IMR-90 (cell line): ENCODE measurements around the gene BPGM.

Experiments
- BHLHE40 ChIP-seq: fragments of 150-350 bp; IDR thresholded peaks from 2 replicates; pipeline ENCODE4 v1.6.1; 2016; ENCODE audit warnings: mild to moderate bottlenecking, low read depth, low read length
- CTCF ChIP-seq: conservative IDR thresholded peaks from 2 replicates; pipeline ENCODE4 v1.5.1; 2012; ENCODE audit warnings: mild to moderate bottlenecking, low read depth, low read length, improper control_type of control experiment
- ELK1 ChIP-seq: fragments of 150-350 bp; IDR thresholded peaks from 2 replicates; pipeline ENCODE4 v1.6.1; 2016; ENCODE audit warnings: low read depth, mild to moderate bottlenecking, low read length, moderate library complexity, borderline replicate concordance
- MXI1 ChIP-seq: IDR thresholded peaks from 2 replicates; pipeline ENCODE4 v1.6.1; 2012; ENCODE audit warnings: low read depth, mild to moderate bottlenecking, low read length, moderate library complexity, borderline replicate concordance
- NFE2L2 ChIP-seq: fragments of 150-350 bp; IDR thresholded peaks from 2 replicates; pipeline ENCODE4 v1.6.1; 2016; ENCODE audit warnings: low read depth, mild to moderate bottlenecking, low read length
- POLR2A ChIP-seq: IDR thresholded peaks from 2 replicates; pipeline ENCODE4 v1.6.1; 2012; ENCODE audit warnings: mild to moderate bottlenecking, low read depth, low read length
- RAD21 ChIP-seq: IDR thresholded peaks from 2 replicates; pipeline ENCODE4 v1.6.1; 2012; ENCODE audit warnings: low read length, improper control_type of control experiment
- RCOR1 ChIP-seq: IDR thresholded peaks from 2 replicates; pipeline ENCODE4 v1.6.1; 2012; ENCODE audit warnings: mild to moderate bottlenecking, low read length, improper control_type of control experiment; ENCODE audit not compliant: insufficient replicate concordance

- no peak for TF ChIP-seq POLR2A
- TF ChIP-seq NFE2L2 = no peak
- no peak for TF ChIP-seq CTCF
- TF ChIP-seq RAD21 = no peak
- no peak for TF ChIP-seq ELK1
- no peak for TF ChIP-seq BHLHE40
- no peak for TF ChIP-seq RCOR1
- TF ChIP-seq MXI1 = no peak
Measured at GRCh38 chr7:134637934-134638719, 8.5 kb upstream of the BPGM start.
